T-cell (primary cell): ENCODE data around the gene PARD3B. TPM values are rescaled to one million over a fixed set of nuclear protein-coding genes. Genes with fewer than 3 reads are reported as not detected.

Source experiments
- ATAC-seq, 4 experiments: fragments of 200-7000 bp in 3 of 4; fragments of 150-1000 bp in 1 of 4; cut with Tn5 transposase; replicated peaks in 1 of 4; 1 replicate in 3 of 4; 2 replicates in 1 of 4; pipeline ENCODE4 v1.10.0; 2021; ENCODE audit warnings: moderate library complexity in 3 of 4, mild to moderate bottlenecking in 2 of 4, moderate number of reproducible peaks in 1 of 4
- CTCF ChIA-PET, 2 donors: fragments of 300-600 bp; sonication (Branson Sonifier 250); formaldehyde crosslinking; loops; one replicate each; lab custom pipeline; 2022; ENCODE audit warnings: antibody characterized with exemption in 2 of 2; lab: Charles Lee
- POLR2A ChIA-PET, 2 donors: fragments of 300-600 bp; sonication (Branson Sonifier 250); formaldehyde crosslinking; loops; one replicate each; lab custom pipeline; 2022; ENCODE audit warnings: antibody characterized with exemption in 2 of 2; lab: Charles Lee
- DNase-seq, 35 experiments: peaks; one replicate each; pipeline versions ENCODE4 v3.0.0 to v3.0.0-alpha.2; 2013 to 2023
- H3K27ac ChIP-seq: one replicate; pipeline ENCODE4 v1.5.1; 2013; ENCODE audit warnings: low read length
- H3K27me3 ChIP-seq, 2 experiments: replicated peaks in 1 of 2; 1 replicate in 1 of 2; 2 replicates in 1 of 2; pipeline versions ENCODE4 v1.6.1 to v1.7.0; 2013; ENCODE audit warnings: low read length in 1 of 2, mixed read lengths in 1 of 2; ENCODE audit not compliant: control insufficient read depth in 2 of 2, insufficient read depth in 2 of 2; ENCODE audit errors: extremely low read depth in 1 of 2
- H3K36me3 ChIP-seq, 2 donors: 1 replicate in 1 of 2; 2 replicates in 1 of 2; pipeline versions ENCODE4 v1.6.1 to v1.7.0; 2013; ENCODE audit warnings: low read length in 1 of 2; ENCODE audit not compliant: control insufficient read depth in 2 of 2, insufficient read depth in 1 of 2; ENCODE audit errors: extremely low read depth in 1 of 2
- H3K4me1 ChIP-seq, 2 experiments: 1 replicate in 1 of 2; 2 replicates in 1 of 2; pipeline versions ENCODE4 v1.6.1 to v1.7.0; 2013; ENCODE audit warnings: low read length in 2 of 2, mixed read lengths in 1 of 2; ENCODE audit not compliant: insufficient read depth in 2 of 2, control insufficient read depth in 1 of 2; ENCODE audit errors: extremely low read depth in 1 of 2
- H3K4me3 ChIP-seq, 2 donors: 1 replicate in 1 of 2; 2 replicates in 1 of 2; pipeline versions ENCODE4 v1.5.1 to v1.7.0; 2013; ENCODE audit warnings: mild to moderate bottlenecking in 2 of 2, low read length in 1 of 2, moderate library complexity in 1 of 2; ENCODE audit not compliant: control insufficient read depth in 1 of 2; ENCODE audit errors: extremely low read depth in 1 of 2
- H3K9me3 ChIP-seq: 2 replicates; pipeline ENCODE4 v1.7.0; 2013
- H3K27ac Mint-ChIP-seq, 2 donors: one replicate each; pipeline ENCODE4 v1.8.0; 2020 to 2021; ENCODE audit warnings: mild to moderate bottlenecking in 2 of 2, mixed read lengths in 2 of 2
- H3K27me3 Mint-ChIP-seq, 2 donors: one replicate each; pipeline ENCODE4 v1.8.0; 2021 to 2022; ENCODE audit warnings: mixed read lengths in 2 of 2
- H3K36me3 Mint-ChIP-seq: one replicate; pipeline ENCODE4 v1.8.0; 2021; ENCODE audit warnings: mixed read lengths
- H3K4me1 Mint-ChIP-seq, 3 donors: one replicate each; pipeline ENCODE4 v1.8.0; 2020 to 2022; ENCODE audit warnings: mixed read lengths in 3 of 3, mild to moderate bottlenecking in 1 of 3
- H3K4me3 Mint-ChIP-seq, 3 donors: one replicate each; pipeline ENCODE4 v1.8.0; 2020 to 2022; ENCODE audit warnings: mild to moderate bottlenecking in 3 of 3, mixed read lengths in 3 of 3, moderate library complexity in 3 of 3
- H3K9me3 Mint-ChIP-seq, 3 donors: one replicate each; pipeline ENCODE4 v1.8.0; 2020 to 2022; ENCODE audit warnings: mixed read lengths in 3 of 3
- WGBS: methylation state at CpG from one replicate; pipeline ENCODE4 v1.1.5; 2013; ENCODE audit warnings: missing lambda C conversion rate; ENCODE audit not compliant: insufficient coverage; 5-methylcytosine and 5-hydroxymethylcytosine counted together
- total RNA-seq, 35 experiments: library from RNA in 6 of 35; stranded (reverse) in 6 of 35; fragments of 120-200 nt in 1 of 35; gene quantifications; one replicate each; pipeline versions ENCODE4 v1.2.1 to v1.2.4 and lab custom pipeline; 2013 to 2026

Gene PARD3B
- total RNA-seq, 5 donors from 2014 or later (not counting 1 experiment from before 2014, with no cell fraction given): 0.75 to 2.0 (median 1.6) TPM

DNA sequence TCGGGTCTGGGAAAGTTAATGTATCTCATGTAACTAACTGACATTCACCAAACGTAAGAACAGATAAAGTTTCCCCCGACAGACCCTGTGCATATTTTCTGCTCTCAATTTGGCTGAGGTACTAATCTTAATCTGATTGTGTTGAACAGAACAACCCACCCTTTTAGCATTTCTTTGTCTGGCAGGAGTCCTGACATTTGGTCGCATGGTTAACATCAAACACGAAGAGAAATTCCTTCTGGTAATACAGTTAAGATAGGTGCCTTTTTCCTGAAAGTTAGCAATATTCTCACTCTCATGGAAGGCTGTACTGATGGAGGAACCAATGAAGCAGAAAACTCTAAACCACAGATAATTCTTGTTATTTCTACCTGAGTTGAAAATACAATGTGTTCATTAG lies 520.8 kb downstream of the PARD3B start:
- ATAC-seq: no peak
- WGBS: no CpG with 5 or more reads among the region's 5 CpGs
- CTCF ChIA-PET: no interaction called here

GRCh38 chr2:205069928-205070327 lies 524.7 kb downstream of the PARD3B start:
- no peak overlapping the region for H3K27ac Mint-ChIP-seq
- CTCF ChIA-PET: interaction anchor here in 1 of 2 donors (0.7 kb wide), 1 partner anchor 14 kb away, joined by 3 read pairs; no protein-coding TSS in a partner anchor
- Histone ChIP-seq H3K27me3 (no peaks in the 10 kb centered on the region), H3K4me3 (no peak overlapping the region), H3K4me1 (no peaks in the 10 kb centered on the region), H3K27ac (no peak overlapping the region), H3K36me3 (no peaks in the 10 kb centered on the region), H3K9me3 (no peaks in the 10 kb centered on the region)
- no peaks in the 10 kb centered on the region for H3K27me3 Mint-ChIP-seq
- H3K9me3 Mint-ChIP-seq: peaks cover 0 to 3% (median 2%) of the 10 kb centered on the region in 3 donors
- POLR2A ChIA-PET: interaction anchor here in 1 of 2 donors (0.5 kb wide), 1 partner anchor 28 kb away, joined by 6 read pairs; no protein-coding TSS in a partner anchor
- no peak for DNase-seq
- no CpG with 5 or more reads among the region's 1 CpG for WGBS
- ATAC-seq: no peak
- H3K4me3 Mint-ChIP-seq: no peak overlapping the region
- H3K4me1 Mint-ChIP-seq: peaks cover 0 to 6% (median 3%) of the 10 kb centered on the region in 3 donors
- no peaks in the 10 kb centered on the region for H3K36me3 Mint-ChIP-seq

More for the DNA sequence above, 520.8 kb downstream of the PARD3B start:
- H3K27me3 Mint-ChIP-seq: no peaks in the 10 kb centered on the region
- Histone ChIP-seq H3K9me3 (no peaks in the 10 kb centered on the region), H3K27ac (no peak overlapping the region), H3K4me3 (no peak overlapping the region), H3K27me3 (no peaks in the 10 kb centered on the region), H3K36me3 (no peaks in the 10 kb centered on the region), H3K4me1 (no peaks in the 10 kb centered on the region)
- peaks cover 0 to 5% (median 0%) of the 10 kb centered on the region in 3 donors for H3K9me3 Mint-ChIP-seq
- POLR2A ChIA-PET: no interaction called here
- no peak for DNase-seq
- peaks cover 0 to 2% (median 0%) of the 10 kb centered on the region in 3 donors for H3K4me1 Mint-ChIP-seq
- H3K4me3 Mint-ChIP-seq: no peak overlapping the region
- peaks cover 3% of the 10 kb centered on the region for H3K36me3 Mint-ChIP-seq
- H3K27ac Mint-ChIP-seq: no peak overlapping the region

DNA sequence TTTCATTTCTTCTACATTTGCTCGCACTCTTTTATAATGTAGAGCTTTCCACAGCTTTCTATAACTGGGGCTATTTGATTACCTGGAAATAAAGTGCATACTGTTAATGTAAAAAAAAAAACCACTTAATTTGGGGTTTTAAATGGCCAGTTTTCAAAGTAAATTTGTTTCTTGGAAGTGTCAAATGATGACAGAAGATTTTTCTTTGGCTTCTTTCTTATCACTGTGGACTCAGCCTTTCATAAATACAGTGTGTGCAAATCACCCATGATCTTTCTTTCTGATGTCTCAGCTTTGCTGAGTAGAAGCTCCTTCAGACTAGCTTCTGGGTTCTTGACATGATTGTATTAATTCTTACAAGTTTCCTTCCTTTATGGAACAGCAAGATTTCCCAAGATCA lies 525.6 kb downstream of the PARD3B start:
- H3K27ac ChIP-seq: no peak overlapping the region
- Mint-ChIP-seq H3K27me3 (no peaks in the 10 kb centered on the region), H3K4me1 (peaks cover 7 to 10% (median 10%) of the 10 kb centered on the region in 3 donors), H3K9me3 (peaks cover 0 to 3% (median 2%) of the 10 kb centered on the region in 3 donors), H3K4me3 (no peak overlapping the region), H3K27ac (no peak overlapping the region), H3K36me3 (no peaks in the 10 kb centered on the region)
- no peaks in the 10 kb centered on the region for H3K27me3 ChIP-seq
- no peaks in the 10 kb centered on the region for H3K36me3 ChIP-seq
- WGBS: no CpG with 5 or more reads among the region's 1 CpG
- H3K9me3 ChIP-seq: no peaks in the 10 kb centered on the region
- ChIA-PET POLR2A (no interaction called here), CTCF (interaction anchor here in 1 of 2 donors (0.6 kb wide), 1 partner anchor 123 kb away, joined by 3 read pairs; no protein-coding TSS in a partner anchor)
- peaks cover 0 to 3% of the 10 kb centered on the region in 2 experiments for H3K4me1 ChIP-seq
- ATAC-seq: no peak
- H3K4me3 ChIP-seq: no peak overlapping the region
- DNase-seq: no peak

- no peak for DNase-seq
- Histone ChIP-seq H3K36me3 (no peaks in the 10 kb centered on the region), H3K4me3 (no peak overlapping the region), H3K4me1 (peaks cover 6 to 26% of the 10 kb centered on the region in 2 experiments), H3K27me3 (no peaks in the 10 kb centered on the region), H3K27ac (no peak overlapping the region), H3K9me3 (no peaks in the 10 kb centered on the region)
- ChIA-PET CTCF (interaction anchor here in 1 of 2 donors (0.7 kb wide), 1 partner anchor 750 kb away, joined by 4 read pairs; no protein-coding TSS in a partner anchor), POLR2A (interaction anchor here in 1 of 2 donors (0.6 kb wide), 1 partner anchor 751 kb away, joined by 3 read pairs; no protein-coding TSS in a partner anchor)
- H3K36me3 Mint-ChIP-seq: no peaks in the 10 kb centered on the region
- no peaks in the 10 kb centered on the region for H3K27me3 Mint-ChIP-seq
- H3K4me1 Mint-ChIP-seq: peaks cover 34 to 36% (median 36%) of the 10 kb centered on the region in 3 donors
- no peak for ATAC-seq
- no peak overlapping the region for H3K27ac Mint-ChIP-seq
- WGBS: no CpG with 5 or more reads among the region's 2 CpGs
- no peak overlapping the region for H3K4me3 Mint-ChIP-seq
- H3K9me3 Mint-ChIP-seq: peaks cover 0 to 3% (median 2%) of the 10 kb centered on the region in 3 donors
Measured at GRCh38 chr2:205073433-205074020, 528.3 kb downstream of the PARD3B start.

- H3K36me3 Mint-ChIP-seq: no peaks in the 10 kb centered on the region
- Histone ChIP-seq H3K4me3 (no peak overlapping the region), H3K9me3 (no peaks in the 10 kb centered on the region), H3K36me3 (no peaks in the 10 kb centered on the region), H3K4me1 (peaks cover 13 to 41% of the 10 kb centered on the region in 2 experiments), H3K27me3 (no peaks in the 10 kb centered on the region), H3K27ac (peak overlapping the region; percentile 69)
- POLR2A ChIA-PET: interaction anchor here in 1 of 2 donors (1.5 kb wide), 1 partner anchor 105 kb away, joined by 3 read pairs; no protein-coding TSS in a partner anchor
- no CpG with 5 or more reads among the region's 3 CpGs for WGBS
- peak overlapping the region; percentile 41 to 55 (median 54) for H3K4me3 Mint-ChIP-seq
- CTCF ChIA-PET: no interaction called here
- H3K27me3 Mint-ChIP-seq: no peaks in the 10 kb centered on the region
- peaks cover 0 to 3% (median 2%) of the 10 kb centered on the region in 3 donors for H3K9me3 Mint-ChIP-seq
- DNase-seq (peak in 2 of 35 experiments; percentile 6 to 17), ATAC-seq (peak in 1 of 4 experiments; percentile 37)
- peak overlapping the region; percentile 97 for H3K27ac Mint-ChIP-seq
- H3K4me1 Mint-ChIP-seq: peaks cover 44 to 58% (median 53%) of the 10 kb centered on the region in 3 donors
Measured at GRCh38 chr2:205076405-205076804, 531.1 kb downstream of the PARD3B start.

GRCh38 chr2:205077159-205077558 lies 531.9 kb downstream of the PARD3B start:
- POLR2A ChIA-PET: no interaction called here
- peak overlapping the region; percentile 97 for H3K27ac Mint-ChIP-seq
- Histone ChIP-seq H3K4me3 (peak overlapping the region; percentile 6 to 23), H3K27me3 (no peaks in the 10 kb centered on the region), H3K4me1 (peaks cover 13 to 41% of the 10 kb centered on the region in 2 experiments), H3K27ac (peak overlapping the region; percentile 69), H3K9me3 (no peaks in the 10 kb centered on the region), H3K36me3 (no peaks in the 10 kb centered on the region)
- peaks cover 44 to 61% (median 53%) of the 10 kb centered on the region in 3 donors for H3K4me1 Mint-ChIP-seq
- H3K9me3 Mint-ChIP-seq: peaks cover 0 to 3% (median 2%) of the 10 kb centered on the region in 3 donors
- peak overlapping the region; percentile 50 to 55 (median 54) for H3K4me3 Mint-ChIP-seq
- WGBS: no CpG with 5 or more reads among the region's 3 CpGs
- H3K27me3 Mint-ChIP-seq: no peaks in the 10 kb centered on the region
- CTCF ChIA-PET: interaction anchor here (0.7 to 1.0 kb wide), 2 partner anchors 133 to 1010 kb away, joined by 3 read pairs; no protein-coding TSS in a partner anchor
- ATAC-seq (peak; percentile 82 to 92 (median 90)), DNase-seq (peak in 8 of 35 experiments; percentile 0 to 57 (median 7))
- no peaks in the 10 kb centered on the region for H3K36me3 Mint-ChIP-seq
